ENCODE data around the gene F13A1. TPM values are rescaled to one million over a fixed set of nuclear protein-coding genes. Genes with fewer than 3 reads are reported as not detected.

The F13A1 gene
- total and polyA plus RNA-seq, 2 donors = 22.5 to 24.3 TPM

DNA sequence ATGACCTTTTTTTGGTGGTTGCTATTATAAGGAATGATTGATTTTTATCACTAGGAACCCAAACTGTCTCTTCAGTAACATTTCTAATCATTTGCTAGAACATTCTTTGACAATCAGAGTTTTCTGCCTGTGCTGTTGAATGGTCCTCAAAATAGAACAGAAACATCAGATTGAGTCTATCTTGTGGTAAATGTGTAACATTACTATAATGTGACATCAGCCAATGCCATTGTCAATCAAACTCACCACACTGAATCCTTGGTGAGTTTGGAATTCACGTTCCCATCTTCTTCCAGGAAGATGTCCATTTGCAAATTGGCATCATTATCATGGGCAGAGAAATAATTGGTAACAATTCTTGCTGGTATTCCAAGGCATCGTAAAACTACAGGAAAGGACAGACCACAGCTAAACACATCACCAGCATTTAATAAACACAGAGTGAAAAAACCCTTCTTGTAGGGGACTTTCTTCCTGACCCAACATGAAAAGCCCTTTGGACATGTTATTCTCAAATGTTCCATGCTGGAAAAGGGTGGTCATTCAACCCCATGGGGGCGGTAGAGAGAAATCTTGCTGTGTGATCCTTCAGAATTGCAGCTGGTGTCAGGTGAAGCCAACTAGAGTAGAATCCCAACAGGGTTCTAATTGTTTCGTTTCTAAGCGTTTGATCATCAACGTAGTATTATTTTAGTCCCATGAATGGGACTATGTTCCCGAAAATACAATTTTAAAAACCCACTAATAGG is 98.5 kb downstream of the F13A1 start:
- no peaks in the 10 kb centered on the region for H3K36me3 ChIP-seq (ENCODE audit: control insufficient read depth in 2 of 2, insufficient read depth in 2 of 2, low read length in 1 of 2)
- no peak overlapping the region for H3K27ac ChIP-seq (ENCODE audit: low read depth in 1 of 2, low read length in 1 of 2)
- peak in 2 of 9 donors; percentile 4 to 15 for DNase-seq (ENCODE audit: low read depth in 6 of 9, low spot score in 9 of 9)
- H3K9me3 ChIP-seq (ENCODE audit: control insufficient read depth in 2 of 2, insufficient read depth in 1 of 2, low read length in 1 of 2) = no peaks in the 10 kb centered on the region
- 59% methylated on average over 7 of the region's 7 CpGs for WGBS
- H3K4me1 ChIP-seq (ENCODE audit: control insufficient read depth in 2 of 2, insufficient read depth in 2 of 2, low read length in 2 of 2) = no peaks in the 10 kb centered on the region
- H3K4me3 ChIP-seq (ENCODE audit: low read length in 2 of 2) = no peak overlapping the region
- no peaks in the 10 kb centered on the region for H3K27me3 ChIP-seq (ENCODE audit: control insufficient read depth in 2 of 2, insufficient read depth in 1 of 2, low read length in 1 of 2)

DNA sequence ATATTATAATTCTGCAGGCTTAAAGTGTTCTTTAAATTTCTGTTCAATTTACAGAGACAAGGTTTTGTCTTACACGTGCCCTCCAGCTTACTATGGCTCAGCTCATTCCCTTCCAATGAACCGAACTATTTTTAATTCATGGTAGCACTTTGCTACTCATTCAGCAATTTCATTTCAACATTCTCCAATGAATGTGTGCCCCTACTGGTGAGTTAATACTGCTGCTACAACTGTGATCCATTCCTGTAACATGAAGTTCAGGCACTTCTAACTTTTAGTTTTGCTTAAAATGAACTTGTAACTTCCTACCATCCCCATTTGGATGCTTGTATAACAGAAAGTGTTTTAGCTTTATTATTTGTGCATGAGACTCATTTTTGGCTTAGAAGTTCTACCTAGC is 99.7 kb downstream of the F13A1 start:
- Histone ChIP-seq H3K4me3 (ENCODE audit: low read length in 2 of 2) (no peak overlapping the region), H3K36me3 (ENCODE audit: control insufficient read depth in 2 of 2, insufficient read depth in 2 of 2, low read length in 1 of 2) (no peaks in the 10 kb centered on the region), H3K27ac (ENCODE audit: low read depth in 1 of 2, low read length in 1 of 2) (no peak overlapping the region), H3K9me3 (ENCODE audit: control insufficient read depth in 2 of 2, insufficient read depth in 1 of 2, low read length in 1 of 2) (no peaks in the 10 kb centered on the region), H3K27me3 (ENCODE audit: control insufficient read depth in 2 of 2, insufficient read depth in 1 of 2, low read length in 1 of 2) (no peaks in the 10 kb centered on the region), H3K4me1 (ENCODE audit: control insufficient read depth in 2 of 2, insufficient read depth in 2 of 2, low read length in 2 of 2) (no peaks in the 10 kb centered on the region)
- no peak for DNase-seq (ENCODE audit: low read depth in 6 of 9, low spot score in 9 of 9)
- 91% methylated on average over 2 of the region's 2 CpGs for WGBS

DNA sequence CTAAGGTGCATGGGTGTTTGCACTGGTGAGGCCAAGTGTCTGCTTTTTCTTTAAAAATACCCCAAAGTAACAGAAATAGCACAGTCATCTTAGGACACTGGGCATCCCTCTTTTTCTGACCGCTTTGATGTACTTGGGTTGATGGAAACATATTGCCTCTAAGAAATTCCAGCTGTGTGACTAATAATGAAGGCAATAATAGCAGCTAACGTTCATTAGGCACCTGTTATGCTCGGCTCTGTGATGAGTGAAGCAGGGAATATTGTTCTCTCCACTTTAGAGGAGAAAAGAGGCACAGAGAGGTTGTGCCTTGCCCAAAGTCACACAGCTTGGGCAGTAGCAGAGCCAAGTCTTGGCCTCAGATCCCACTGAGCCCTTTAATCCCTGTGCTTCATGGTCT is 100.7 kb downstream of the F13A1 start:
- Histone ChIP-seq H3K4me3 (ENCODE audit: low read length in 2 of 2) (no peak overlapping the region), H3K27me3 (ENCODE audit: control insufficient read depth in 2 of 2, insufficient read depth in 1 of 2, low read length in 1 of 2) (no peaks in the 10 kb centered on the region)

DNA sequence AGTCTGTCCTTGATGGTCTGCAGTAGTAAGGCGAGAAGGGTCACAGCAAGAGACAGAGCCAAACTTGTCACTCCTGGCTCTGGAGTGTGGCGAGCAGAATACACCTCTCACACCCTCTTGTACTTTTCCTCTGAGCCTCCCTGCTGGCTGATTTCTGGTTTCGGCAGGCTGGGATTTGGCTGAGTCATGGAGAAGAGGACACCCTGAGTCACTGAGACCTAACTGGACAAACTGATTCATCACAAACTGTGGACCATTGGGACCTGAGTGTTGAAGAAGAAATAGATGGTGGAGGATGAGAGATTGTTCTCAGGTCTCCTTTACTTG is 101.7 kb downstream of the F13A1 start:
- Histone ChIP-seq H3K27me3 (ENCODE audit: control insufficient read depth in 2 of 2, insufficient read depth in 1 of 2, low read length in 1 of 2) (no peaks in the 10 kb centered on the region), H3K36me3 (ENCODE audit: control insufficient read depth in 2 of 2, insufficient read depth in 2 of 2, low read length in 1 of 2) (no peaks in the 10 kb centered on the region), H3K4me3 (ENCODE audit: low read length in 2 of 2) (no peak overlapping the region), H3K4me1 (ENCODE audit: control insufficient read depth in 2 of 2, insufficient read depth in 2 of 2, low read length in 2 of 2) (no peaks in the 10 kb centered on the region), H3K9me3 (ENCODE audit: control insufficient read depth in 2 of 2, insufficient read depth in 1 of 2, low read length in 1 of 2) (no peaks in the 10 kb centered on the region), H3K27ac (ENCODE audit: low read depth in 1 of 2, low read length in 1 of 2) (no peak overlapping the region)
- 88% methylated on average over 3 of the region's 3 CpGs for WGBS
- no peak for DNase-seq (ENCODE audit: low read depth in 6 of 9, low spot score in 9 of 9)

More for the DNA sequence above, 100.7 kb downstream of the F13A1 start:
- Histone ChIP-seq H3K36me3 (ENCODE audit: control insufficient read depth in 2 of 2, insufficient read depth in 2 of 2, low read length in 1 of 2) (no peaks in the 10 kb centered on the region), H3K27ac (ENCODE audit: low read depth in 1 of 2, low read length in 1 of 2) (no peak overlapping the region), H3K9me3 (ENCODE audit: control insufficient read depth in 2 of 2, insufficient read depth in 1 of 2, low read length in 1 of 2) (no peaks in the 10 kb centered on the region), H3K4me1 (ENCODE audit: control insufficient read depth in 2 of 2, insufficient read depth in 2 of 2, low read length in 2 of 2) (no peaks in the 10 kb centered on the region)
- no peak for DNase-seq (ENCODE audit: low read depth in 6 of 9, low spot score in 9 of 9)
- 84% methylated on average over 3 of the region's 3 CpGs for WGBS

DNA sequence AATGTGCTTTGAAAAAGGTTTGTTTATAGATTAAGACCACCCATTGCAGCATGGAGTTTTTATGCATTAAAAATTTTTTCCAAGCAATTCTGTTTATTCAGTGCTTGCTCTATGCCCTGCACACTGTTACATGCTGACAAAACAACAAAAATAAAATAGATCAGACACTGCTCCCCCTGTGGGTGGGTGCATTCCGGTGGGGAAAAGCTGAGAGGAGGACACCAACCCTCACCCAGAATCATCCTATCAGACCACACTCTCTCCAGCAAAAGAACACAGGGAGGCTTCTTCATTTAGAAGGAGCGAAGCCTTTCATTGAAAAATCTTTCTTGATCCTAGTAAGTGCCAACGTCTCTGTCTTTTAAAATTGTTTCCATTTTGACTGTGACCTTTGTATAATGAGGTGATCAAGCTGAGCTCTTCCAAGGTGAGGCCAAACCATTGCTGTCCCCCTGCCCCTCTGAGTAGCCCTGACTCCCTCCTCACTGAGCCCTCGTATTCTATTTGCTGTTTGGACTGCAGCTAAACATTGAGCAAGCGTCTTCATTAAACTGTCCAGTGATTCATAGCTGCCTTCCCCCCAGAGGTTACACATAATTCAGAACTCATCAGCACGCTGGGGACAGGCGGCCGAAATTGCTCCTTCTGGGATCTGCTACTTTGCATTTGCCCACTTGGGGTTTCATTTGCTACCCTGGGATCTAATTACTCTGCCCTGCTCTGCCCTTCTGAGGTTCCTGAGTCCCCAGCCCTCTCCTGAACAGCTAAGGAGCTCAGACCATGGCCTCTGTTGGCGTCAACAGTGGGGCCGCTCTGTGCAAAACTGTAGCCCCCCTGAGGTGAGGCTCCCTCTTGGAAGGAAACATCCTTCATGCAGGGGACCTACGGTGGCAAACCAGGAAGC is 102.4 kb downstream of the F13A1 start:
- no peak for DNase-seq (ENCODE audit: low read depth in 6 of 9, low spot score in 9 of 9)
- no peak overlapping the region for H3K4me3 ChIP-seq (ENCODE audit: low read length in 2 of 2)
- H3K9me3 ChIP-seq (ENCODE audit: control insufficient read depth in 2 of 2, insufficient read depth in 1 of 2, low read length in 1 of 2) = no peaks in the 10 kb centered on the region
- H3K4me1 ChIP-seq (ENCODE audit: control insufficient read depth in 2 of 2, insufficient read depth in 2 of 2, low read length in 2 of 2) = no peaks in the 10 kb centered on the region
- no peak overlapping the region for H3K27ac ChIP-seq (ENCODE audit: low read depth in 1 of 2, low read length in 1 of 2)
- WGBS = 77% methylated on average over 11 of the region's 11 CpGs
- no peaks in the 10 kb centered on the region for H3K27me3 ChIP-seq (ENCODE audit: control insufficient read depth in 2 of 2, insufficient read depth in 1 of 2, low read length in 1 of 2)
- no peaks in the 10 kb centered on the region for H3K36me3 ChIP-seq (ENCODE audit: control insufficient read depth in 2 of 2, insufficient read depth in 2 of 2, low read length in 1 of 2)

DNA sequence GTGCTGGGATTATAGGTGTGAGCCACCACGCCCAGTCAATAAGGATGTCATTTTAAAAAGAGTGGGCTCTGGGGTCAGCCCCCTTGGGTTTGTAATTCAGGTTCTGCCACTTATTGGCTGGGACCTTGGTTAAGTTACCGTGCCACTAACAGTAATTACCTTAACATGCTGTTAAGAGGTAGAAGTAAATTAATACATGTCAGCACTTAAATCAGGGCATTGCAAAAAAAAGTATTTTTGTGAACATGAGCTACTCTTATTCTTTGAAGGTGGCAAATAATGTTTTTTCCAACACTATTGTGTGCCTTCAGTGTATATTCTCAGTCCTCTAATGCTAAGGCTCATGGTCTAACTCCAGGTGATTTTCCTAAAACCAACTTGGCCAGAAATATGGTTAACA is 109.5 kb downstream of the F13A1 start:
- H3K4me3 ChIP-seq (ENCODE audit: low read length in 2 of 2) = no peak overlapping the region
- no peaks in the 10 kb centered on the region for H3K36me3 ChIP-seq (ENCODE audit: control insufficient read depth in 2 of 2, insufficient read depth in 2 of 2, low read length in 1 of 2)
- no peaks in the 10 kb centered on the region for H3K4me1 ChIP-seq (ENCODE audit: control insufficient read depth in 2 of 2, insufficient read depth in 2 of 2, low read length in 2 of 2)
- H3K9me3 ChIP-seq (ENCODE audit: control insufficient read depth in 2 of 2, insufficient read depth in 1 of 2, low read length in 1 of 2) = no peaks in the 10 kb centered on the region
- DNase-seq (ENCODE audit: low read depth in 6 of 9, low spot score in 9 of 9) = no peak
- 93% methylated on average over 2 of the region's 2 CpGs for WGBS
- H3K27ac ChIP-seq (ENCODE audit: low read depth in 1 of 2, low read length in 1 of 2) = no peak overlapping the region
- H3K27me3 ChIP-seq (ENCODE audit: control insufficient read depth in 2 of 2, insufficient read depth in 1 of 2, low read length in 1 of 2) = no peaks in the 10 kb centered on the region

DNA sequence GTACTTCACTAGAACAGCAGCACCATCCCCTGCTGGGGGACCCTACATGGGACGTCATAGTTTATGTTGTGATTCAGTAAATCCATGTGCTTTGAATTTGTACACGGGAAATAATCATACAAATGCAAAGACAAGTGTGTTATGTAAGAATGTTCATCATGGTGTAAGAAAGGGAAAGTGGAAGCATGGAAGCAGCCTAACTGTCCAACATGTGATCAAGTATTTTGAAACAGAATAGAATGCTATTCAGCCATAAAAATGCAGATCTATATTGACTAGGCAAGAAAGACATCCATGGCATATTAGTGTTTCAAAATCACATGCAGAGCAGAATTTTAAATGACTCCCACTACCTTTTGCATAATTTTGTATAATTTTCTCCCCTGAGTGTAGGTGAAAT is 117.6 kb downstream of the F13A1 start:
- Histone ChIP-seq H3K27me3 (ENCODE audit: control insufficient read depth in 2 of 2, insufficient read depth in 1 of 2, low read length in 1 of 2) (no peaks in the 10 kb centered on the region), H3K9me3 (ENCODE audit: control insufficient read depth in 2 of 2, insufficient read depth in 1 of 2, low read length in 1 of 2) (no peaks in the 10 kb centered on the region), H3K4me3 (ENCODE audit: low read length in 2 of 2) (no peak overlapping the region), H3K27ac (ENCODE audit: low read depth in 1 of 2, low read length in 1 of 2) (no peak overlapping the region), H3K4me1 (ENCODE audit: control insufficient read depth in 2 of 2, insufficient read depth in 2 of 2, low read length in 2 of 2) (no peaks in the 10 kb centered on the region), H3K36me3 (ENCODE audit: control insufficient read depth in 2 of 2, insufficient read depth in 2 of 2, low read length in 1 of 2) (no peaks in the 10 kb centered on the region)
- DNase-seq (ENCODE audit: low read depth in 6 of 9, low spot score in 9 of 9) = no peak
- 91% methylated on average over 2 of the region's 2 CpGs for WGBS

DNA sequence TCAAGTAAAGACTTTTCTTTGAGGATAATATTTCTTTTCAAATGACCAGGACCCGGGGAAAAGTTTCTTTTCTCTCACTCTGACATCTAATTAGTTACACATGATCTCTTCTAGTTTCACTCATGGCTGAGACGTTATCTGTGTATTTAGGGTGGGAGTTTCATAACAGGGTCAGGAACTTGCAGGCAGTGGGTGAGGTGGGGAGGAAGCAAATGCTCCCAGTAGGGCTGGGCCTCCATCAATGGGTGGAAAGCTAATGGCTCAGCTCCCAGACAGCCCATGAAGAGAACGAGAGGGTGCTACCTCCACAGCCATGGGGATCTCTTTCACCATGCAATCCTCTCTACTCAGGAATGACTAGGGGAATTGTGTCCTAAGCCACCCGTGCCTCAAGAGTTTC is 119.3 kb downstream of the F13A1 start:
- H3K36me3 ChIP-seq (ENCODE audit: control insufficient read depth in 2 of 2, insufficient read depth in 2 of 2, low read length in 1 of 2) = no peaks in the 10 kb centered on the region
- H3K4me1 ChIP-seq (ENCODE audit: control insufficient read depth in 2 of 2, insufficient read depth in 2 of 2, low read length in 2 of 2) = no peaks in the 10 kb centered on the region
- DNase-seq (ENCODE audit: low read depth in 6 of 9, low spot score in 9 of 9) = no peak
- no peaks in the 10 kb centered on the region for H3K9me3 ChIP-seq (ENCODE audit: control insufficient read depth in 2 of 2, insufficient read depth in 1 of 2, low read length in 1 of 2)
- no peak overlapping the region for H3K4me3 ChIP-seq (ENCODE audit: low read length in 2 of 2)
- no peaks in the 10 kb centered on the region for H3K27me3 ChIP-seq (ENCODE audit: control insufficient read depth in 2 of 2, insufficient read depth in 1 of 2, low read length in 1 of 2)
- no peak overlapping the region for H3K27ac ChIP-seq (ENCODE audit: low read depth in 1 of 2, low read length in 1 of 2)
- WGBS = 85% methylated on average over 4 of the region's 4 CpGs

DNA sequence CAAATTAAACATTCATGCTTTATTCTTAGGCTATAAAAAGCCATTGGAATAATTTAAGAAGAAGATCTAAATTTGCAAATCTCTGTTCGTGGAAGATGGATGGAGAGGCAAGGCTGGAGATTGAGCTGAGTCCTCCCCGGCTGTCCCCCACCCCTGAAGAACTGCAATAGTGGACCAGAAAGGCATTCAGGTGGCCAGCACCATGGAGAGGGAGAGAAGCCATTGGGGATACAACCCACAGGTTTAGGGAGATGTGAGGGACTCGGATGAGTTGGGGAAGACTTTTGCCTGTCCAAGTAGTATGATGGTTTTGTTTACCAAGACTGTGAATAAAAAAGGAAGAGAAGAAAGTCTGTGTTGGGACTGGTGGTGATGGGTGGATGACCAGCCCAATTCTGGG is 120.8 kb downstream of the F13A1 start:
- Histone ChIP-seq H3K36me3 (ENCODE audit: control insufficient read depth in 2 of 2, insufficient read depth in 2 of 2, low read length in 1 of 2) (no peaks in the 10 kb centered on the region), H3K9me3 (ENCODE audit: control insufficient read depth in 2 of 2, insufficient read depth in 1 of 2, low read length in 1 of 2) (no peaks in the 10 kb centered on the region), H3K4me3 (ENCODE audit: low read length in 2 of 2) (no peak overlapping the region), H3K4me1 (ENCODE audit: control insufficient read depth in 2 of 2, insufficient read depth in 2 of 2, low read length in 2 of 2) (no peaks in the 10 kb centered on the region), H3K27ac (ENCODE audit: low read depth in 1 of 2, low read length in 1 of 2) (no peak overlapping the region), H3K27me3 (ENCODE audit: control insufficient read depth in 2 of 2, insufficient read depth in 1 of 2, low read length in 1 of 2) (no peaks in the 10 kb centered on the region)
- WGBS = 92% methylated on average over 3 of the region's 3 CpGs
- no peak for DNase-seq (ENCODE audit: low read depth in 6 of 9, low spot score in 9 of 9)
